ENCODE data around the gene PGR.

The PGR gene

DNA sequence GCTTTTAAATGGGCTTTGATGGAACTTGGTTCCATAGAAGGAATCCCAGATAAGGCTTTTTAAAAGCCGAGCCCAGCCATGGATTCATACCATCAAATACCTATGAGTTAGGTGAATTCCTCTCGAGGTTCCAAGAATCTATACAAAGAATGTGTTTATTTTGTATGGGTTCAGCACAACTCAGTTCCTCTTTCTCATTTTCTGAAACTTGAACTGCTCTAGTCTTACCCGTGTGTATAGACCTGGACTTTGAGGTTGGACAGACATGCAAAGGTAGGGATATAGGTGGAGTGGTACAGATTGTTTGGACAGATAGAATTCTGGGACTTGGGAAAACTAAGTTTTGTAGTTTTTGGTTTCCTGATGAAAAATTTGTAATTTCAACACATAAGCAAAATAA is 97.9 kb downstream of the PGR start:
- no peak for TF ChIP-seq EZH2 (IDR thresholded peaks at IDR 0.05; ENCODE audit: borderline replicate concordance, low read depth, low read length, severe bottlenecking)
- Histone ChIP-seq H4K20me1 (ENCODE audit: insufficient read depth, low read length) (no peaks in the 10 kb centered on the region), H3K4me2 (ENCODE audit: insufficient read depth, low read length) (no peak overlapping the region), H3K36me3 (ENCODE audit: insufficient read depth, low read length) (no peaks in the 10 kb centered on the region), H3K4me1 (ENCODE audit: insufficient read depth, low read length) (no peaks in the 10 kb centered on the region), H3K9ac (ENCODE audit: low read depth, low read length) (no peak overlapping the region), H3K27ac (ENCODE audit: low read length) (no peak overlapping the region), H2AFZ (ENCODE audit: low read depth, low read length) (no peak overlapping the region), H3K9me3 (ENCODE audit: insufficient read depth, low read length, severe bottlenecking) (no peaks in the 10 kb centered on the region), H3K79me2 (ENCODE audit: insufficient read depth, low read length) (no peaks in the 10 kb centered on the region), H3K4me3 (ENCODE audit: low read depth in 1 of 2, low read length in 2 of 2) (no peak overlapping the region), H3K27me3 (ENCODE audit: insufficient read depth, low read length, poor library complexity) (no peaks in the 10 kb centered on the region)
- ATAC-seq (ENCODE audit: insufficient read depth, low read depth) (no peak), DNase-seq (no peak)

DNA sequence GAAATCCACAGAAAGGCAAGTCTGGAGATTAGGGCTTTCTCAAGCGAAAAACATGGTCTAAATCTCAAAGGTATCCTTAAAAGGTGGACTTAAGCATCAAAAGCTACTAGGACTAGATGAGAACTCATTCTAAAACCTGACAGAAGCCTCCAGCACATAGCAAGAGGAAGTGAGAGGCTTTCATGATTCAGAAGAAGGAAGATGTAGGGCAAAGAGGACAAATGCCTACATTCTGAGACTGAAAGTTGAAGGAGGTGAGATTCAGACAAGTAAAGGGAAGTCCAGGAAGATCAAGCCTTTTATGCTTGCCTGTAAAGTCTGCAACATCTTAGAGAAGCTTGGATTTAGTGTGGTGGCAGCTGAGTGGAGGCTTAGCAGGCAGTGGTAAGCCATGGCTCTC is 98.9 kb downstream of the PGR start:
- H3K79me2 ChIP-seq (ENCODE audit: insufficient read depth, low read length): no peaks in the 10 kb centered on the region
- DNase-seq: no peak
- TF ChIP-seq, protein P1, sequence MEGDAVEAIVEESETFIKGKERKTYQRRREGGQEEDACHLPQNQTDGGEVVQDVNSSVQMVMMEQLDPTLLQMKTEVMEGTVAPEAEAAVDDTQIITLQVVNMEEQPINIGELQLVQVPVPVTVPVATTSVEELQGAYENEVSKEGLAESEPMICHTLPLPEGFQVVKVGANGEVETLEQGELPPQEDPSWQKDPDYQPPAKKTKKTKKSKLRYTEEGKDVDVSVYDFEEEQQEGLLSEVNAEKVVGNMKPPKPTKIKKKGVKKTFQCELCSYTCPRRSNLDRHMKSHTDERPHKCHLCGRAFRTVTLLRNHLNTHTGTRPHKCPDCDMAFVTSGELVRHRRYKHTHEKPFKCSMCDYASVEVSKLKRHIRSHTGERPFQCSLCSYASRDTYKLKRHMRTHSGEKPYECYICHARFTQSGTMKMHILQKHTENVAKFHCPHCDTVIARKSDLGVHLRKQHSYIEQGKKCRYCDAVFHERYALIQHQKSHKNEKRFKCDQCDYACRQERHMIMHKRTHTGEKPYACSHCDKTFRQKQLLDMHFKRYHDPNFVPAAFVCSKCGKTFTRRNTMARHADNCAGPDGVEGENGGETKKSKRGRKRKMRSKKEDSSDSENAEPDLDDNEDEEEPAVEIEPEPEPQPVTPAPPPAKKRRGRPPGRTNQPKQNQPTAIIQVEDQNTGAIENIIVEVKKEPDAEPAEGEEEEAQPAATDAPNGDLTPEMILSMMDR (IDR thresholded peaks at IDR 0.05; ENCODE audit: borderline replicate concordance, extremely low read depth, low read length, poor library complexity, severe bottlenecking): no peak
- no peak for TF ChIP-seq EZH2 (IDR thresholded peaks at IDR 0.05; ENCODE audit: borderline replicate concordance, low read depth, low read length, severe bottlenecking)
- H3K27me3 ChIP-seq (ENCODE audit: insufficient read depth, low read length, poor library complexity): no peaks in the 10 kb centered on the region
- no peak overlapping the region for H3K4me3 ChIP-seq (ENCODE audit: low read depth in 1 of 2, low read length in 2 of 2)
- no peaks in the 10 kb centered on the region for H3K9me3 ChIP-seq (ENCODE audit: insufficient read depth, low read length, severe bottlenecking)
- no peak for ATAC-seq (ENCODE audit: insufficient read depth, low read depth)
- no peaks in the 10 kb centered on the region for H3K4me1 ChIP-seq (ENCODE audit: insufficient read depth, low read length)
- H3K9ac ChIP-seq (ENCODE audit: low read depth, low read length): no peak overlapping the region
- H3K4me2 ChIP-seq (ENCODE audit: insufficient read depth, low read length): no peak overlapping the region
- no peaks in the 10 kb centered on the region for H4K20me1 ChIP-seq (ENCODE audit: insufficient read depth, low read length)
- no peaks in the 10 kb centered on the region for H3K36me3 ChIP-seq (ENCODE audit: insufficient read depth, low read length)
- no peak overlapping the region for H3K27ac ChIP-seq (ENCODE audit: low read length)
- H2AFZ ChIP-seq (ENCODE audit: low read depth, low read length): no peak overlapping the region

DNA sequence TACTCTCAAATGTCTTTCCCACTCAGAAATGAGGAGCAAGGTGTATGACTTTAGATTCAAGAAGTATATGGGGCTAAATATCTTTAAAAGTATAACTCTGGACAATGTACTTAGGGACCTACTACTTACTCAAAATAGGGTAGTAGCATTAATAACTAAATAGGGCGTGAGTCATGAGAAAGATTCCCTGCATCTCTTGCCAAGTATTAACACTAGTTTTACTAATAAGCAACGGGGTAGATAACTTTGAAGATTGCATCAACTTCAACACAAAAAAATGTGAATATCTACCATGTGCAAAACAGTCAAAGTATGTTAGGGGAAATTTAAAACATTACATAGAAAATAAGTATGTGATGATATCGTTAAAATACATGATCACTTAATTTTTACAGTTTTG is 99.6 kb downstream of the PGR start:
- ATAC-seq (ENCODE audit: insufficient read depth, low read depth): no peak
- no peak for TF ChIP-seq EZH2 (IDR thresholded peaks at IDR 0.05; ENCODE audit: borderline replicate concordance, low read depth, low read length, severe bottlenecking)
- TF ChIP-seq, protein P1 (IDR thresholded peaks at IDR 0.05; ENCODE audit: borderline replicate concordance, extremely low read depth, low read length, poor library complexity, severe bottlenecking): no peak
- no peaks in the 10 kb centered on the region for H3K4me1 ChIP-seq (ENCODE audit: insufficient read depth, low read length)
- H3K4me2 ChIP-seq (ENCODE audit: insufficient read depth, low read length): no peak overlapping the region
- H3K4me3 ChIP-seq (ENCODE audit: low read depth in 1 of 2, low read length in 2 of 2): no peak overlapping the region
- no peaks in the 10 kb centered on the region for H3K9me3 ChIP-seq (ENCODE audit: insufficient read depth, low read length, severe bottlenecking)
- no peaks in the 10 kb centered on the region for H3K79me2 ChIP-seq (ENCODE audit: insufficient read depth, low read length)
- no peaks in the 10 kb centered on the region for H3K36me3 ChIP-seq (ENCODE audit: insufficient read depth, low read length)
- H3K27me3 ChIP-seq (ENCODE audit: insufficient read depth, low read length, poor library complexity): no peaks in the 10 kb centered on the region
- H3K9ac ChIP-seq (ENCODE audit: low read depth, low read length): no peak overlapping the region
- no peak overlapping the region for H2AFZ ChIP-seq (ENCODE audit: low read depth, low read length)
- H4K20me1 ChIP-seq (ENCODE audit: insufficient read depth, low read length): no peaks in the 10 kb centered on the region
- no peak overlapping the region for H3K27ac ChIP-seq (ENCODE audit: low read length)
- no peak for DNase-seq

DNA sequence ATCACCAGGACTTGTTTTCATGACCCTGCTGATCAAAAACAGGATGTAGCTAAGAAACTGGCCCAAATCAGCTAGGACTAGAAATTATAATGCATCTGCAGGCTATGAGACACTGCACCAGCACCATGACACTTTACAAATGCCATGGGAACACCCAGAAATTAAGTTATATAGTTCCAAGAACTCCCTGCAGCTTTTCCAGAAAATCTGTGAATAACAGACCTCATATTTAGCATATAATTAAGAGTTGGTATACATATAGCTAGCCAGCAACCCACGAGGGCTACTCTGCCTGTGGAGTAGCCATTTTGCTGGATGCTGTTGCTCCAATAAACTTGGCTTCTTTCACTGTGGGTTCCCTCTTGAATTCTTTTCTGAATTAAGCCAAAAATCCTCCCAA is 101.0 kb downstream of the PGR start:
- Histone ChIP-seq H3K4me2 (ENCODE audit: insufficient read depth, low read length) (no peak overlapping the region), H3K4me3 (ENCODE audit: low read depth in 1 of 2, low read length in 2 of 2) (no peak overlapping the region), H4K20me1 (ENCODE audit: insufficient read depth, low read length) (no peaks in the 10 kb centered on the region), H3K9me3 (ENCODE audit: insufficient read depth, low read length, severe bottlenecking) (no peaks in the 10 kb centered on the region), H3K36me3 (ENCODE audit: insufficient read depth, low read length) (no peaks in the 10 kb centered on the region), H3K27me3 (ENCODE audit: insufficient read depth, low read length, poor library complexity) (no peaks in the 10 kb centered on the region), H3K27ac (ENCODE audit: low read length) (no peak overlapping the region), H3K9ac (ENCODE audit: low read depth, low read length) (no peak overlapping the region), H2AFZ (ENCODE audit: low read depth, low read length) (no peak overlapping the region), H3K4me1 (ENCODE audit: insufficient read depth, low read length) (no peaks in the 10 kb centered on the region), H3K79me2 (ENCODE audit: insufficient read depth, low read length) (no peaks in the 10 kb centered on the region)
- no peak for DNase-seq
- no peak for ATAC-seq (ENCODE audit: insufficient read depth, low read depth)
- no peak for TF ChIP-seq EZH2 (IDR thresholded peaks at IDR 0.05; ENCODE audit: borderline replicate concordance, low read depth, low read length, severe bottlenecking)
- TF ChIP-seq, protein P1 (IDR thresholded peaks at IDR 0.05; ENCODE audit: borderline replicate concordance, extremely low read depth, low read length, poor library complexity, severe bottlenecking): no peak
